Ishikawa (cell line): ENCODE data around the gene HEMK1.

ENCODE experiments used
- CEBPB ChIP-seq: IDR thresholded peaks from 2 replicates; pipeline ENCODE4 v1.6.1; 2012
- CREB1 ChIP-seq: IDR thresholded peaks from 2 replicates; pipeline ENCODE4 v1.6.1; 2012; ENCODE audit warnings: low read depth
- EGR1 ChIP-seq: IDR thresholded peaks from 2 replicates; pipeline ENCODE4 v1.6.1; 2012
- EP300 ChIP-seq: IDR thresholded peaks from 2 replicates; pipeline ENCODE4 v1.6.1; 2012; ENCODE audit warnings: borderline replicate concordance
- FOXM1 ChIP-seq: IDR thresholded peaks from 2 replicates; pipeline ENCODE4 v1.6.1; 2012; ENCODE audit warnings: low read depth, borderline replicate concordance
- NFIC ChIP-seq: IDR thresholded peaks from 2 replicates; pipeline ENCODE4 v1.6.1; 2012
- RAD21 ChIP-seq: IDR thresholded peaks from 2 replicates; pipeline ENCODE4 v1.6.1; 2012; ENCODE audit warnings: low read depth
- TAF1 ChIP-seq: IDR thresholded peaks from 2 replicates; pipeline ENCODE4 v1.6.1; 2012; ENCODE audit warnings: low read depth, mild to moderate bottlenecking
- TCF12 ChIP-seq: IDR thresholded peaks from 2 replicates; pipeline ENCODE4 v1.6.1; 2012; ENCODE audit warnings: low read depth
- TEAD4 ChIP-seq: IDR thresholded peaks from 2 replicates; pipeline ENCODE4 v1.6.1; 2012
- YY1 ChIP-seq: IDR thresholded peaks from 2 replicates; pipeline ENCODE4 v1.6.1; 2012; ENCODE audit warnings: low read depth
- TF ChIP-seq, protein P1 (sequence below): IDR thresholded peaks from 2 replicates; pipeline ENCODE4 v1.6.1; 2012; ENCODE audit warnings: low read depth, mild to moderate bottlenecking
- TF ChIP-seq, protein P2 (sequence below): IDR thresholded peaks from 2 replicates; pipeline ENCODE4 v1.6.1; 2012

GRCh38 chr3:50609071-50609762 is 39.9 kb downstream of the HEMK1 start:
- TF ChIP-seq EP300 (no peak), NFIC (no peak), CREB1 (no peak), RAD21 (no peak), TCF12 (no peak), TAF1 (no peak), CEBPB (no peak), EGR1 (no peak), FOXM1 (no peak), TEAD4 (no peak), YY1 (no peak)
- TF ChIP-seq, protein P1, sequence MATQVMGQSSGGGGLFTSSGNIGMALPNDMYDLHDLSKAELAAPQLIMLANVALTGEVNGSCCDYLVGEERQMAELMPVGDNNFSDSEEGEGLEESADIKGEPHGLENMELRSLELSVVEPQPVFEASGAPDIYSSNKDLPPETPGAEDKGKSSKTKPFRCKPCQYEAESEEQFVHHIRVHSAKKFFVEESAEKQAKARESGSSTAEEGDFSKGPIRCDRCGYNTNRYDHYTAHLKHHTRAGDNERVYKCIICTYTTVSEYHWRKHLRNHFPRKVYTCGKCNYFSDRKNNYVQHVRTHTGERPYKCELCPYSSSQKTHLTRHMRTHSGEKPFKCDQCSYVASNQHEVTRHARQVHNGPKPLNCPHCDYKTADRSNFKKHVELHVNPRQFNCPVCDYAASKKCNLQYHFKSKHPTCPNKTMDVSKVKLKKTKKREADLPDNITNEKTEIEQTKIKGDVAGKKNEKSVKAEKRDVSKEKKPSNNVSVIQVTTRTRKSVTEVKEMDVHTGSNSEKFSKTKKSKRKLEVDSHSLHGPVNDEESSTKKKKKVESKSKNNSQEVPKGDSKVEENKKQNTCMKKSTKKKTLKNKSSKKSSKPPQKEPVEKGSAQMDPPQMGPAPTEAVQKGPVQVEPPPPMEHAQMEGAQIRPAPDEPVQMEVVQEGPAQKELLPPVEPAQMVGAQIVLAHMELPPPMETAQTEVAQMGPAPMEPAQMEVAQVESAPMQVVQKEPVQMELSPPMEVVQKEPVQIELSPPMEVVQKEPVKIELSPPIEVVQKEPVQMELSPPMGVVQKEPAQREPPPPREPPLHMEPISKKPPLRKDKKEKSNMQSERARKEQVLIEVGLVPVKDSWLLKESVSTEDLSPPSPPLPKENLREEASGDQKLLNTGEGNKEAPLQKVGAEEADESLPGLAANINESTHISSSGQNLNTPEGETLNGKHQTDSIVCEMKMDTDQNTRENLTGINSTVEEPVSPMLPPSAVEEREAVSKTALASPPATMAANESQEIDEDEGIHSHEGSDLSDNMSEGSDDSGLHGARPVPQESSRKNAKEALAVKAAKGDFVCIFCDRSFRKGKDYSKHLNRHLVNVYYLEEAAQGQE: no peak
- TF ChIP-seq, protein P2, sequence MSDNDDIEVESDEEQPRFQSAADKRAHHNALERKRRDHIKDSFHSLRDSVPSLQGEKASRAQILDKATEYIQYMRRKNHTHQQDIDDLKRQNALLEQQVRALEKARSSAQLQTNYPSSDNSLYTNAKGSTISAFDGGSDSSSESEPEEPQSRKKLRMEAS: no peak
